UCSD-AML1 (cell line): ENCODE data around the gene HS2ST1.
"Not testable (repeated sequence)": the region's sequence is repeated elsewhere in the genome, so short reads cannot be mapped to it uniquely, and the experiment has no call there.

Experiments
- DNase-seq: peaks from one replicate; lab custom pipeline; 2025; ENCODE audit not compliant: unreplicated experiment; lab: John Stamatoyannopoulos, UW

HS2ST1 gene

DNA sequence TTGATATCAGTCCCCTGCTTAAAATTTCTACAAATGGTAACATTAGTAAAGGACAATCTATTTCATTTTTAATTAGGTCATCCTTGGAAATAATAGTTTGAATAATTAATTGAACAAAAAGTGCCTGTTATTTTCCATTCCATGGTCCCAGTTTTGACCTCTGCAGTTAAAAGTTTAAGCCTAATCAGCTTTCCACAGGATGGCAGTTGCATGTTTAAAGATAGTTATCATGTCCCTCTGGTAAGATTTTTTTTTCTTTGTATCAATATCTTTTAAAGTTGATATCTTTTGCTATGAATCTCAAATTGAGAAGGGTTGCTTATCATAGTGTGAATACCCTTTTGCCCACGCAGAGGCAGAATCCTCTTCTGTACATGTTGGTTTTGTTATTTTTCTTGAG, 90.4 kb downstream of the HS2ST1 start:
- no peak for DNase-seq

DNA sequence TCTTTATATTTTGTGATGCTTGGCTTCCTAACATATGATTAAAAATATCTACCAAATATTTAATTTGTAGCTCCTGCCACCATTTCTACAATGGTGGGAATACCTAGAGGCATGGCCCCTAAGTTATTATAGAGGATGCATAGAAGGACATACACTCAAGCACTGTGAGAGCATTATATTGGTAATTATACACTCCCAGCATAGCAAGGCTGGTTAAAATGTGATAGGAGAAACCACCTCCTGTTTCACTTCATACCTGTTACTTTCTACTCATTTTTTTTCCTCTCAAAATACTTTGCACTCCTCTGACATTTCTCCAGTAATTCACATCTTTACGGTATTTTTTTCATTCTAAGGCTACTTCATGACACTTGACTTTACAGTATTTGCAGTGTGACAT, 92.9 kb downstream of the HS2ST1 start:
- no peak for DNase-seq

DNA sequence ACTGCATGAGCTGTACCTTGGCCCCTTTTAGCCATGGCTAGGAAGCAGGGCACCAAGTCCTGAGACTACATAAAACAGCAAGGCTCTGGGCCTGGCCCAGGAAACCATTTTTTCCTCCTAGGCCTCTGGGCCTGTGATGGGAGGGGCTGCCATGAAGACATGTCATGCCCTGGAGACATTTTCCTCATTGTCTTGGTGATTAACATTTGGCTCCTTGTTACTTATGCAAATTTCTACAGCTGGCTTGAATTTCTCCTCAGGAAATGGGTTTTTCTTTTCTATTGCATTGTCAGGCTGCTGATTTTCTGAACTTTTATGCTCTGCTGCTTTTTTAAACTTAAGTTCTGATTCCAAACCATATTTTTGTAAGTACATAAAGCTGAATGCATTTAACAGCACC, 99.0 kb downstream of the HS2ST1 start:
- DNase-seq = not testable (repeated sequence)

DNA sequence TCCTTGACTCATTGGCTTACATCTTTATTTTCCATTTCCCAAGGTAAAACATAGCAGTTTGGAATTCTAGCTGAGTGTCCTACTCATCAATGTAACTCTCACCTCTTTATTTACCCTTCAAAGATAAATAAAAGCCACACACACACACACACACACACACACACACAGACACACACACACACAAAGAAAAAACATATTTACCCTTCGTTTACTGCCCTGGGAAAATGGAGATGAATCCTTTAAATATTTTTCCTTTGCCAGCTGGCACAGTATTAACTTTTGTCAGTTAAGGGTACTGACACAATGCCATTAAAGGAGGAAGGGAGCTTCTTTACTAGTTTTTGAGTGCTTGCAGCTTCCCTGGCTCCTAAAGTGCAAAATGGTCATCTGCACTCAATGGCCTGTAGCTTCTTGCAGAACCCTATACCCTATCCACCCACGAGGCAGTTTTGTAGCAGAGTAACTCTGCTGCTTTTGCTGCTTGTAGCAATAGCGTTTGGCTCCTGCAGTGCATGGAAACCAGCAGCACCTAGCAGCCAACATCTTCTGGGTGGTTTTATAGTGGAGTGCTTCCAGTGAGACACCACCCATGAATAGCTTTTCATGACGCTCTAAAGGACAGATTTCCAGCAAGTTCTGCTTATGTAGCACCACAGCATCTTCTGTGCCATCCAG, 103.7 kb downstream of the HS2ST1 start:
- no peak for DNase-seq

DNA sequence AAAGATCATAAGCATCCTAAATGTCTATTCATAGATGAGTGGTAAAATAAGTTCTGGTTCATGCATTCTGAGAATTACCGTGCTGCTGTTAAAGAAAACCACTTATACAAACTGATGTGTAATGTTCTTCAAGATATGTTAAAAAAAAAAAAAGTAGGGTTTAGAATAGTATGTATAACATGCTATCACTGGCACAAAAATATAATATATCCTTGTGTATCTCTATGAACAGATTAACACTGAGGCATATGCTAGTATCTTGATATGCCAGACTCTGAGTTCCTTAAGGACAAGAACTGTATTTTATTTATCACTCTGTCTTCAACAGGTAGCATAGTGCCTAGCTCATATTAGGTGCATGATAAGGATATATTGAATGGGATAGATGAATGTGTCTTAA, 108.9 kb downstream of the HS2ST1 start:
- no peak for DNase-seq

DNA sequence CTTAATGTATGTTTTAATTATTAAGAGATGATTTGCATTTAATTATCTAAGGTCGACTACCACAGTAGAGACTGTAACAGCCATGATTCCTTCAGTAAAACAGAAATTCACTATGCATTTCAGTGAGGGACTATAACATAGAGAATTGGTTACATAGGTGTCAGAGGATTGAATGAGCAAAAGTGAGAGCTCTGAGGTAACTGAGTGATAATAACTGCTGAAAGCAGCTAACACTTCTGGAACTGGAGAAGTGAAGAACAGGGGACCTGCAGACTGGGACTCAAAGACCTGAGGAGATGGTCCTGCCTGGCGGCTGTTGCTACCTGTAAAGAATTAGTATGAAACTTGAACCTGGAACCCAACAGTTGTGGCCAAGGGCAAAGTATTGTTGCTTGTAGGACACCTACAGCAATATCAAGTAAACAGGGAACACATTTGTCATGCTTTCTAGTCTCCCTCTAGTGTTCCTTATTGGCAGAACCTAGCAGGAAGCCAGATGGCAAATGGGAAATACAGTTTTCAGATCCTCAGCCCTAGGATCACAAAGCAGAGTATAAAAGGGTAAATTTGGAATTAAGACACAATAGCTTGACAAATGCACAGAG, 110.6 kb downstream of the HS2ST1 start:
- DNase-seq = peak; percentile 23

DNA sequence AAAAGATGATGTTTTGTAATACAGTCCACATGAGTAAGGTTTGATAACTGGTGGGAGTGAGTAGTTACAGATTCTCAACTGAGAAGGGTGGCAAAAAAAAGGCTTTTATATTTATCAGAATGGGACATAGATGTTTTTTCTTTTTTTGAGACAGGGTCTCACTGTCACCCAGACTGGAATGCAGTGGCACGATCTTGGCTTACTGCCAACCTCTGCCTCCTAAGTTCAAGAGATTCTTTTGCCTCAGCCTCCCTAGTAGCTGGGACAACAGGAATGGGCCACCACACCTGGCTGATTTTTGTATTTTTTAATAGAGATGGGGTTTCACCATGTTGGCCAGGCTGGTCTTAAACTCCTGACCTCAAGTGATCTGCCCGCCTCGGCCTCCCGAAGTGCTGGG, 113.1 kb downstream of the HS2ST1 start:
- not testable (repeated sequence) for DNase-seq

DNA sequence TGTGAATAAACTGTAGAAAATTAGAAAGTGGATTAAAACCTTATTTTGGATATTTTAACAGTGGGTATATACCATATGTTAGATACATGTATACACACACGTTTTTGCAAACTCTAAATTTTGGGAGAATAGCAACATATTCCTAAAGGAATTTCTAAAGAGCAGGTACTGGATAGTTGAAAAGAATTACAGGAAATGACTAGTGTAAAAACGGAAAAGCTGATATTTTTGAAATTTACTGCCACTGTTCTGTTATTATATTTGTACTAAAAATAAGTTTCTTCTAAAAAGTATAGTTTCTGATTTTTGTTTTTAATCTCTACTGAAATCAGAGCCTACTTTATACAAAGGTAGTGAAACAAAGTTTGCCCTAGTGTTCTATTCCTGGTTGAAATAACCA, 114.1 kb downstream of the HS2ST1 start:
- no peak for DNase-seq

DNA sequence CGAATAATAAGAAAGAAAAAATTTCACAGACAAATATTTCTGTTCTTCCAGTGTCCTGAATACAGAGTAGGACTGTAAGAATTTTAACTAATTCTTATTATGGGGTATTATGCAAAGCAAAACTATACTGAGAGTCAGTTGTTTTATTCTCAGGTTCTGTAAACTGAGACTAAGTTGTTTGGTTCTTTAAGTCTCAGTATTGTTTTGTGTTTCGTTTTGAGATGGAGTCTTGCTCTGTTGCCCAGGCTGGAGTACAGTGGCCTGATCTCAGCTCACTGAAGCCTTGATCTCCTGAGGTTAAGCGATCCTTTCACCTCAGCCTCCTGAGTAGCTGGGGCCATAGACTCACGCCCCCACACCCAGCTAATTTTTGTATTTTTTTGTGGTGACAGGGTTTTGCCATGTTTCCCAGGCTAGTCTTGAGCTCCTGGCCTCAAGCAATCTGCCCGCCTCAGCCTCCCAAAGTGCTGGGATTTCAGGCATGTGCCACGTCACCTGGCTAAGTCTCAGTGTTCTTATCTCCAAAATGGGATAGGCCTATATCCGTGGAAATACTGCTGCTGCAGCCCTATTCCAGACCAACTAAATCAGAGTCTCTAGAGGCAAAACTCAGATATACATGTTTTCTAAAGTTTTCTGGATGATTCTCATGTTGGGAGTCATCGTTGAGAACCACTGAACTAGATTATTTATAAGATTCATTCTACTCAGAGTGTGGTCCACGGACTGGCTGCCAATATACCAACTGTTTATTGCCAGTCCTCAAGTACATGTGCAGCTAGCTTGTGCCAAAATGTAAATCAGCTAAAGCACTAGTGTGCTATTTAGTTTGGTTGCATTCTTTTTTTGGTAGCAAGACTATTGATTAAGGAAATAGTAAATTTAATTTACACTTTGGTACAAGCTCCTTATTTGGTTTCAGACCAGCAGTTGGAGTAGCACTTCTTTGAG, 116.6 kb downstream of the HS2ST1 start:
- no peak for DNase-seq

DNA sequence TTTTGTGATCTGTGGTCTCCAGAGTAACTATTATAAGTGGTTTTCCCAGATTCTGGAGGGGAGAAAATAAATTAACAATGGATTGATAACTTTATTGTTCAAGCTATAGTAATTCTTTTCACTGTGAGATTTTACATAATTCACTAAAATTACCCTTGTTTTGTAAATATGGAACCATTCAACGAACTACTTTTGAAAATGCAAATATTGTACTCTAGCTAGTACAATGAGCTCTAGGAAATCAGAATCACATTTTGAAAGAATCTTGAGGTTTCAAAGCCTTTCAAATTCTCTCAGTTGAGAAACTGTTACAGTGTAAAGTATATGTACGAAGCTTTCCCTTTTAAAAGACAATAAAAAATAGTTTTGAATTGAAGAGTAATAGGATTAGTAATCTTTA, 119.9 kb downstream of the HS2ST1 start:
- DNase-seq = no peak

DNA sequence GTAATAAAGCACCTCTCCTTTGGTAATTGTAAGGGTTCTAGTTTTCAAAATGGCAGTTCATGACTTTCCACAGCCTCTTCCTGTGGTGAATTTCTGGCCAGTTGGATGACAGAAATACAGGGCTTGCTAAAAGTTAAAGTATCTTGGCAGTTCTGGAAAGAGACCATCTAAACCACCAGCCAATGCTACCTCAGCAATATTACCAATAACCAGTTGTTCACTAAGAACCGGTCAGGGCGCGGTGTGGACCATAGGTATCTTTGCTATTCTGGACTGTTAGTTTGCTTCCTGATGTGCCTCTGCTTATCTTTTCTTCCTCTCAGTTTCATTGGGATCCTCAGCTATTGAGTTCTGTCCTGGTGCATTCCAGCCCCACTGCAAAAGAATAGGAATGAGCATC, 124.7 kb downstream of the HS2ST1 start:
- no peak for DNase-seq

DNA sequence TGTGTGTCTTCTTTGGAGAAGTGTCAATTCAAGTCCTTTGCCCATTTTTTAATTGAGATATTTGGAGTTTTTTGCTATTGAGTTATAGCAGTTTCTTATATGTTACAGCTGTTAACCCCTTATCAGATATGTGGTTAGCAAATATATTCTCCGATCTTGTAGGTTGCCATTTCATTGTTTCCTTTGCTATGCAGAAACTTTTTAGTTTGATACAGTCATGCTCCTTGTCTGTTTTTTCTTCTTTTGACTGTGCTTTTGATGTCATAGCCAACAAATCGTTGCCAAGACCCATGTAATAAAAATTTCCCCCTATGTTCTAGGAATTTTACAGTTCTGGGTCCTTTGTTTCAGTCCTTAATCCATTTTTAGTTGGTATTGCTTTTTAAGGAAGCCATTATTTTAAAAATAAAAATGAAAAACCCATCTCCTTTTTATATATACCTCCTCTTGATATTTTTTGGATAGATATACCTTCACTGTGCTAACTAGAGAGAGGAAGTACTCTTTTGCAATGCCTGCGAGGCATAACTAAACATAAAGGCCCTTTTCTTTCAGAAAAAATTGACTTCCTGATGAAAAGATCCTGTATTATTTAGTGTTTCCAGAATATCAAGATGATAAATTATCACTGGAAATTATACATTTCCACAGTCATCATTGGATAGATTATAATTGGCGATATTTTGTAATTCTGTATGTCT, 127.8 kb downstream of the HS2ST1 start:
- DNase-seq = no peak

DNA sequence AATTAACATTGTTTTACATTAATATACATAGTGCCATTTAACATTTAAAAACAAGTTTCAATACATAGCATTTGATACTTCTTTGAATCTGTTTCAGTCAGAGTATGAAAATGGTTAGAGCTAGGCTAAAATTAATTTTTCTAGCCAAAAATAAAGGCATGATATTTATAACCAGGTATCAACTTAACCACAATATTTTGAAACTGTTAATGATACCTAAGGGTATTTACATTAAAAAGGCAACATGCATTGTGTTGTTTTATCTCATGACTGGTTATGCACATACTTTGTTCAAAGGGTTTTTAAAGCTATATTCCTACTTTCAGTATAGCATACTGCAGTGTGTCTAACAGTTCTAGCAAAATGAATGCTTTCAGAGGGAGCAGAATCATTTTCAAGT, 130.0 kb downstream of the HS2ST1 start:
- no peak for DNase-seq

DNA sequence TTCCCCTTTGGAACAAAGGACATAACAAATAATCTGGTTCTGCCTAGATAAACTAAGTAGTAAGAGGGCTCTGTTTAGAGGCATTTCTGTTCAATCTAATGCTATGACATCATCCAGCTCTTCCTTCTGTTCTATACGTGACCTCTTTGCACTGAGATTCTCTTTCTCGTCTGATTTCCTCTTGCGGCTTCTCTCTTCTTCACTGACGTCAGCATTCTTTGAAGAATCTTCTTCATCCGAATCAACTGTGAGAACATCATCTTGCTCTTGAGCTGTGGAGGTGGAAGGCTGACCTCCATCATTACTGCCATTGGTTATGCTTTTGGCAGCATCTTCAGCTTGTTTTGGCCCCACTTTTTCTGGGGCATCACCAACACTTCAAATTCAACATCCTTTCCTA, 130.4 kb downstream of the HS2ST1 start:
- DNase-seq = no peak

DNA sequence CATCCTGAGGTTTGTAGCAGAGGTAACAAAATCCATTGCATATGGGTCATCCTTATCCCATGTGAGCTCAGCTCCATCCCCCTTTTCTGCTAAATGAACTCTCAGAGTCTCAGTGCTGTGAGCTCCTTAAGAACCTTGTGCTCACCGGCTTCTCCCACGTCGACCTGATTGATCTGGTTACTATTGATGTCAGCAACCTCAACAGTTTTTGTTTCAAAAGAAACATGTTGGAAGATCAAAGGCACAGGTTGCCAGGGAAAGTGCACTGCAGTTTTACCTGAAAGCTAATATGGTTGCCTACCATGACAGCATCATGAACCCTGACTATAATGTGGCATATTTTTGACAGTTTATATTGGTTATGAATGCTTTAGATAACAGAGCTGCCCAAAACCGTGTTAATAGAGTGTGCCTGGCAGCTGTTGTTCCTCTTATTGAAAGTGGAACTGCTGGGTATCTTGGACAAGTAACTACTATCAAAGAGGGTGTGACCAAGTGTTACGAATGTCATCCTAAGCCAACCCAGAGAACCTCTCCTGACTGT, 131.4 kb downstream of the HS2ST1 start:
- DNase-seq = no peak

DNA sequence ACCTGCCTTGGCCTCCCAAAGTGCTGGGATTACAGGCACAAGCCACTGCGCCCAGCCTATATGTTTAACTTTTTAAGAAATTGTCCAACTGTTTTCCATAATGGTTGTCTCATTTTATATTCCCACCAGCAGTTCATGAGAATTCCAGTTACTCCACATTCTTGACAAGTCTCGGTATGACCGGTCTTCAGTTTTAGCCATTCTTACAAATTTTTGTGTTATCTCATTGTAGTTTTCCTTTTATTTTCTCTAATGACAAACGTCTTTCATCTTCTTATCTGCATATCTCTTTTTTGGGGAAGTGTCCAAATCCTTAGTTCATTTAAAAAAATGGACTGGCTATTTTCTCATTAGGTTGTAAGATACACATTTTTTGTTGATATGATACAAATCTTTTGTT, 132.5 kb downstream of the HS2ST1 start:
- DNase-seq = no peak

DNA sequence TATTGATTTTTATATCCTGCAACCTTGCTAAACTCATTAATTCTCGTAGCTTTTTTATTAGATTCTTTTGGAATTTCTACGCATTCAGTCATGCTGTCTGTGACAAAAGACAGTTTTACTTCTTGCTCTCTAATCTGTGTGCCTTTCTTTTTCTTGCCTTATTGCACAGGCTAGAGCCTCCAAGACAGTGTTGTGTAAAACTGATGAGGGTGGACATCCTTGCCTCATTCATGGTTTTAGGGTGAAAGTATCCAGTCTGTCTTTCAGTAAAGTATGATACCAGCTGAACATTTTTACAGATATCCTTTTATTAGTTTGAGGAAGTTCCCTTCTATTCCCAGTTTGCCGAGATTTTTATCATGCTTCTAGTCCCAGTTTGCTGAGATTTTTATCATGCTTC, 133.8 kb downstream of the HS2ST1 start:
- DNase-seq = no peak

DNA sequence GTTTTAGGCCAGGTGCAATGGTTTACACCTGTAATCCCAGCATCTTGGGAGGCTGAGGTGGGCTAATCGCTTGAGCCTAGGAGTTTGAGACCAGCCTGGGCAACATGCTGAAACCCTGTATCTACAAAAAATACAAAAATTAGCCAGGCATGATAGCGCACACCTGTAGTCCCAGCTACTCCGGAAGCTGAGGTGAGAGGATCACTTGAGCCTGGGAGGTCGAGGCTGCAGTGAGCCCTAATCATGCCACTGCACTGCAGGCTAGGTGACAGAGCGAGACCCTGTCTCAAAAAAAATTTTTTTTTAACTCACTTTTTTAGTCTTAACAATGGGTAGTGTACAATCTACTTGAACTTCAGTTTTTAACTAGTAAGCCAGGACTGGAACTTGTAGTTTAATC, 137.5 kb downstream of the HS2ST1 start:
- no peak for DNase-seq

DNA sequence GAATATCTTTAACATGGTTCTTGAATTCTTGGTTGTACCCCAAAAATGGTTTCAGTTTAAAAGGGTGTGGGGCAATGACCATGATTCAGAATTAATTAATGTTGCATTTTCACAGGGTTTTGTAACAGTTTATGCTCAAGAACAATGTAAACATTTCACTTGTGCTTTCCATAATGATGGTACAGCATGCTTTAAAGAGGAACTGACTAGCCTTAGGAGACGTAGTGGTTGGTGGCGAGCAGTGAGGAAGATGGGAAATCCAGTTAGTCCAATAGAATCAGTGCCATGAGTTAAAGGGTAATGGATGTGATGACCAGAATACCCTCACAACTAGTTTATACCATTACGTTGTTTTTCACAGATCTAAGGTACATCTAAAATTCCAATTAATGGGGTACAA, 138.0 kb downstream of the HS2ST1 start:
- DNase-seq = no peak

DNA sequence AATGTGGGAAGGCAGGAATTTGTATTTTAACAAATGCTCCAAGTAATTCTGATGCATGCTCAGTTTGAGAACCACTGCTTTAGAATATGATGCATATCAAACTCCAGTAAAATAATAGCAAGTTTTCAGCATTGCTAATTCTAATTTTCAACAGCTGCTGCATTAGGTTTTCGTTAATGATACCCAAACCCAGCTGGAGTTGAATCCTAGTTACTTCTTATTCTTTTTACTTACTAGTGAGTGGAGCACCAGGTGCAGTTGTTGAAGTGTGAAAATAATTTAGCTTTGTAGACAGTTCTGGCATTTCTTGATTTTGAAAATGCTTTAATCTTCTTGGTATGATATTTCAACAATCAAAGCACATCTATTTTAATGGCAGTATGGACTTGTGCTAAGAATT, 138.5 kb downstream of the HS2ST1 start:
- DNase-seq = no peak

DNA sequence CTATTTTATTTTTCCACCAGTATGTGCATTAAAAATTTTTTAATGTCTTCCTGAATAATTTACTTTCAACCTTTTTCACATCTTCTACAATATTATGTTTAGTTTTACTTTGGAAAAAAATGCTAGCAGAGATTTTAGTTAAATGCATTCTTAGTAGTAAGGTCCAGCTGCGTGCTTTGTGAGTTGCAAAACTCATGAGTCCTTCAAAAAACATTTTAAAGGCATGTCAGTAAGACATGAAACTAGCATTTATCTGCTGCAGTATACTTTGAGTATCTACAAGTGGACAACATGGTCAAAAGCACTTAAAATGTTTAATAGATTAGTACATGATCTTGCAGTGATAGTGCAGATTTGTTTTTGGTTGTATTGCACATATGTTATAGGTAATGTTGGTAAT, 139.0 kb downstream of the HS2ST1 start:
- DNase-seq = no peak
